Measurements from ENCODE around the gene AOAH.

AOAH gene

DNA sequence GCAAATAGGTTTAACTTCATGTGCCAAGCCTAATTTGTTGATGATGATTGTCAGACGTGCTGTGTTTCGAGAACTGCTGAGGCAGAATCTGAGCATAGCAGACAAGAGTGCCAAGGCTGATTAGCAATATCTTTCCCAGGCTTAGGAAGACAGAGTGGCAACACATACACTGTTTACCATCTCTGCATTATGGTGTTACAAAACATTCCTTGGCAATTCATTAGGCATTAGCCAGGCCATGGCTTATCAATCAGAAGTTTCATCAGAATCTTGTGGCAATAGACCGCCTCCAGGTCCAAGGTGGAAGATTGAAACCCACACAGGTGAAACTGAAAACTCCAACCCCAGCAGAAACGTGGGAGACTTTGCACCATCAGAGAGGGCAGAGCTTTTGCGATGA, 148.5 kb downstream of the AOAH start:
- no peak overlapping the region for H3K4me2 ChIP-seq (ENCODE audit: low read length)
- TF ChIP-seq EZH2phosphoT487 (IDR thresholded peaks at IDR 0.05; ENCODE audit: borderline replicate concordance, low read length): no peak
- TF ChIP-seq, protein P1, sequence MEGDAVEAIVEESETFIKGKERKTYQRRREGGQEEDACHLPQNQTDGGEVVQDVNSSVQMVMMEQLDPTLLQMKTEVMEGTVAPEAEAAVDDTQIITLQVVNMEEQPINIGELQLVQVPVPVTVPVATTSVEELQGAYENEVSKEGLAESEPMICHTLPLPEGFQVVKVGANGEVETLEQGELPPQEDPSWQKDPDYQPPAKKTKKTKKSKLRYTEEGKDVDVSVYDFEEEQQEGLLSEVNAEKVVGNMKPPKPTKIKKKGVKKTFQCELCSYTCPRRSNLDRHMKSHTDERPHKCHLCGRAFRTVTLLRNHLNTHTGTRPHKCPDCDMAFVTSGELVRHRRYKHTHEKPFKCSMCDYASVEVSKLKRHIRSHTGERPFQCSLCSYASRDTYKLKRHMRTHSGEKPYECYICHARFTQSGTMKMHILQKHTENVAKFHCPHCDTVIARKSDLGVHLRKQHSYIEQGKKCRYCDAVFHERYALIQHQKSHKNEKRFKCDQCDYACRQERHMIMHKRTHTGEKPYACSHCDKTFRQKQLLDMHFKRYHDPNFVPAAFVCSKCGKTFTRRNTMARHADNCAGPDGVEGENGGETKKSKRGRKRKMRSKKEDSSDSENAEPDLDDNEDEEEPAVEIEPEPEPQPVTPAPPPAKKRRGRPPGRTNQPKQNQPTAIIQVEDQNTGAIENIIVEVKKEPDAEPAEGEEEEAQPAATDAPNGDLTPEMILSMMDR (IDR thresholded peaks at IDR 0.05; ENCODE audit: low read depth, low read length, poor library complexity, severe bottlenecking): no peak
- H3K36me3 ChIP-seq (ENCODE audit: control insufficient read depth, low read length): no peaks in the 10 kb centered on the region
- H3K79me2 ChIP-seq (ENCODE audit: control insufficient read depth, low read length): no peaks in the 10 kb centered on the region
- H3K9me2 ChIP-seq (replicated peaks; ENCODE audit: control insufficient read depth, low read length): no peaks in the 10 kb centered on the region
- no peak overlapping the region for H3K27ac ChIP-seq (ENCODE audit: low read depth, low read length)
- no peak overlapping the region for H3K4me3 ChIP-seq (ENCODE audit: low read length)
- H3F3A ChIP-seq (ENCODE audit: control insufficient read depth, insufficient read depth): no peaks in the 10 kb centered on the region
- H3K4me1 ChIP-seq (ENCODE audit: control insufficient read depth, low read length): no peaks in the 10 kb centered on the region
- H3K27me3 ChIP-seq (ENCODE audit: control insufficient read depth, low read length): 0 out of 2 replicates have a peak, but pooled peaks cover under 1% of the 10 kb centered on the region
- no peaks in the 10 kb centered on the region for H4K20me1 ChIP-seq (ENCODE audit: control insufficient read depth, insufficient read depth, low read depth, low read length)
- no peaks in the 10 kb centered on the region for H3K9me3 ChIP-seq (ENCODE audit: control insufficient read depth, insufficient read depth, low read length)

DNA sequence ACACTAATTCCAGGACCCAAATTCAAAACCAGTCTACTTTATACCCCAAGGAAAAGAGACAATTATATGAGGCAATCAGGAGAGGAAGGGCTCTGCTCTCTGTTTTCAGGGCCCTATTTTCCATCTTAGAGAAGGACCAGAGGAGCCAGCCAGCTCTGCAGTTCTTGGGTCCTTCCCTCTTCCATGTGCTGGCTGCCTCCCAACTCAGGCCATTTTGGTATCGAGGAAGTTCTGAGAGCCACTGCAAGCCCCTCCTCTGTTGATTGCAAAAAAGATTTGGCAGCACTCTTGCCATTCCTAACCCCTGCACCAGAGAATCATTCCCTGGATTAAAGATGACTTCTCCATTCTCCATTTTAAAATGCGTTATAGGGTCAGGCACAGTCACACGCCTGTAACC, 151.2 kb downstream of the AOAH start:
- Histone ChIP-seq H3K4me1 (ENCODE audit: control insufficient read depth, low read length) (no peaks in the 10 kb centered on the region), H3K4me3 (ENCODE audit: low read length) (no peak overlapping the region)

DNA sequence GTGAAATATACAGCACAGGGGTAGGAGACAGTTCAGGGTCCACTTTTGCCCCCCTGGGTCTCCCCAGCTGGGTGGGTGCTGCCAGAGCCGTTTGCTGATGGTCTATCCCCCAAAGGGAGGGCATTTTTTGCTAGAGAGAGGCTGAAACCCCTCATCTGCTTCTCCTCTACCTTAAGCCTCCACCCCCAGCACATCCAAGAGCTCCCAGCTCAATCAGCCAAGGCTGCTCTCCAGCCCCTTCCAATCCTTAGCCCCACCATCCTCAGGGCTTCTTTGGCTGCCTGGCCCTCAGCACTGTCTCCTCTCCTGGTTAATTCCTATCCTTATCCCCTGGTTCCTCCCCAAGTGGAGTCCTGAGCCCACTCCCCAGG, 153.1 kb downstream of the AOAH start:
- H3K9me3 ChIP-seq (ENCODE audit: control insufficient read depth, insufficient read depth, low read length): no peaks in the 10 kb centered on the region
- no peaks in the 10 kb centered on the region for H3K79me2 ChIP-seq (ENCODE audit: control insufficient read depth, low read length)
- no peaks in the 10 kb centered on the region for H3K4me1 ChIP-seq (ENCODE audit: control insufficient read depth, low read length)
- H4K20me1 ChIP-seq (ENCODE audit: control insufficient read depth, insufficient read depth, low read depth, low read length): no peaks in the 10 kb centered on the region
- no peak overlapping the region for H3K27ac ChIP-seq (ENCODE audit: low read depth, low read length)
- H3K36me3 ChIP-seq (ENCODE audit: control insufficient read depth, low read length): no peaks in the 10 kb centered on the region
- H3K27me3 ChIP-seq (ENCODE audit: control insufficient read depth, low read length): no peaks in the 10 kb centered on the region
- H3K4me3 ChIP-seq (ENCODE audit: low read length): no peak overlapping the region
- no peaks in the 10 kb centered on the region for H3F3A ChIP-seq (ENCODE audit: control insufficient read depth, insufficient read depth)
- TF ChIP-seq, protein P1 (IDR thresholded peaks at IDR 0.05; ENCODE audit: low read depth, low read length, poor library complexity, severe bottlenecking): no peak
- TF ChIP-seq EZH2phosphoT487 (IDR thresholded peaks at IDR 0.05; ENCODE audit: borderline replicate concordance, low read length): no peak
- H3K9me2 ChIP-seq (replicated peaks; ENCODE audit: control insufficient read depth, low read length): no peaks in the 10 kb centered on the region
- H3K4me2 ChIP-seq (ENCODE audit: low read length): no peak overlapping the region

More for the DNA sequence above, 151.2 kb downstream of the AOAH start:
- TF ChIP-seq, protein P1 (IDR thresholded peaks at IDR 0.05; ENCODE audit: low read depth, low read length, poor library complexity, severe bottlenecking): no peak
- no peaks in the 10 kb centered on the region for H3F3A ChIP-seq (ENCODE audit: control insufficient read depth, insufficient read depth)
- no peak overlapping the region for H3K27ac ChIP-seq (ENCODE audit: low read depth, low read length)
- H3K9me3 ChIP-seq (ENCODE audit: control insufficient read depth, insufficient read depth, low read length): no peaks in the 10 kb centered on the region
- no peaks in the 10 kb centered on the region for H3K36me3 ChIP-seq (ENCODE audit: control insufficient read depth, low read length)
- no peaks in the 10 kb centered on the region for H3K27me3 ChIP-seq (ENCODE audit: control insufficient read depth, low read length)
- no peak overlapping the region for H3K4me2 ChIP-seq (ENCODE audit: low read length)
- no peaks in the 10 kb centered on the region for H4K20me1 ChIP-seq (ENCODE audit: control insufficient read depth, insufficient read depth, low read depth, low read length)
- no peaks in the 10 kb centered on the region for H3K9me2 ChIP-seq (replicated peaks; ENCODE audit: control insufficient read depth, low read length)
- H3K79me2 ChIP-seq (ENCODE audit: control insufficient read depth, low read length): no peaks in the 10 kb centered on the region

Measured in DOHH2 (cell line).